ENCODE data around the gene ITPKC. TPM values are rescaled to one million over a fixed set of nuclear protein-coding genes. Genes with fewer than 3 reads are reported as not detected.

ITPKC gene
- total RNA-seq, 5 donors from 2014 or later (not counting 1 experiment from before 2014, with no cell fraction given) = 5.9 to 11.8 (median 9.3) TPM

DNA sequence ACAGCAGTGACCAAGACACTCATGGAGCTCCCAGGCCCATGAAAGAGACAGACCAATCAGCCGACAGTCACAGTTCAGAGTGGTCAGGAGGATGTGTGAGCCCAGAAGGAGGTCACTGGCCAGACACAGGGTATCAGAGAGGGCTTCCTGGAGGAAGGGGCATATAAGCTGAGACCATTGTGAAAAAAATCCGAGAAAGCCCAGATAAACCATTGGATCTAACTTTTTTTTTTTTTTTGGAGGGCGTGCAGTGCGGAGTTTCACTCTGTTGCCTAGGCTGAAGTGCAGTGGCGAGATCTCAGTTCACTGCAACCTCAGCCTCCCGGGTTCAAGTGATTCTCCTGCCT, 4.2 kb downstream of the ITPKC start:
- ChIA-PET POLR2A (no interaction called here), CTCF (interaction anchor here in 1 of 2 donors (1.3 kb wide), 1 partner anchor 57 kb away, joined by 3 read pairs; the partner anchor contains the start of gene RAB4B)
- Histone ChIP-seq H3K36me3 (ENCODE audit: control insufficient read depth in 2 of 2, extremely low read depth in 1 of 2, insufficient read depth in 1 of 2, low read length in 1 of 2) (peaks cover 5 to 7% of the 10 kb centered on the region in 2 donors), H3K4me1 (ENCODE audit: control insufficient read depth in 1 of 2, extremely low read depth in 1 of 2, insufficient read depth in 2 of 2, low read length in 2 of 2) (peaks cover 19 to 49% of the 10 kb centered on the region in 2 experiments), H3K27ac (ENCODE audit: low read length) (no peak overlapping the region), H3K27me3 (replicated peaks in 1 of 2; ENCODE audit: control insufficient read depth in 2 of 2, extremely low read depth in 1 of 2, insufficient read depth in 2 of 2, low read length in 1 of 2) (no peaks in the 10 kb centered on the region), H3K9me3 (no peaks in the 10 kb centered on the region), H3K4me3 (ENCODE audit: control insufficient read depth in 1 of 2, extremely low read depth in 1 of 2, low read length in 1 of 2) (no peak overlapping the region)
- peaks cover 25% of the 10 kb centered on the region for H3K36me3 Mint-ChIP-seq
- ATAC-seq (replicated peaks in 1 of 4) (no peak), DNase-seq (no peak)
- H3K4me1 Mint-ChIP-seq = peaks cover 51 to 64% (median 64%) of the 10 kb centered on the region in 3 donors
- 83% methylated on average over 2 of the region's 6 CpGs for WGBS (ENCODE audit: insufficient coverage)
- no peaks in the 10 kb centered on the region for H3K9me3 Mint-ChIP-seq
- H3K27me3 Mint-ChIP-seq = no peaks in the 10 kb centered on the region
- no peak overlapping the region for H3K27ac Mint-ChIP-seq
- peak overlapping the region in 1 of 3 donors; percentile 80 for H3K4me3 Mint-ChIP-seq

GRCh38 chr19:40721936-40722661, 5.2 kb downstream of the ITPKC start:
- DNase-seq = no peak
- no peak overlapping the region for H3K27ac Mint-ChIP-seq
- H3K9me3 ChIP-seq = no peaks in the 10 kb centered on the region
- no peak for ATAC-seq (replicated peaks in 1 of 4)
- H3K36me3 ChIP-seq (ENCODE audit: control insufficient read depth in 2 of 2, extremely low read depth in 1 of 2, insufficient read depth in 1 of 2, low read length in 1 of 2) = peaks cover 5 to 14% of the 10 kb centered on the region in 2 donors
- no peak overlapping the region for H3K4me3 ChIP-seq (ENCODE audit: control insufficient read depth in 1 of 2, extremely low read depth in 1 of 2, low read length in 1 of 2)
- peaks cover 16 to 44% of the 10 kb centered on the region in 2 experiments for H3K4me1 ChIP-seq (ENCODE audit: control insufficient read depth in 1 of 2, extremely low read depth in 1 of 2, insufficient read depth in 2 of 2, low read length in 2 of 2)
- H3K27me3 ChIP-seq (replicated peaks in 1 of 2; ENCODE audit: control insufficient read depth in 2 of 2, extremely low read depth in 1 of 2, insufficient read depth in 2 of 2, low read length in 1 of 2) = no peaks in the 10 kb centered on the region
- CTCF ChIA-PET = interaction anchor here in 1 of 2 donors (0.5 to 1.3 kb wide), 2 partner anchors 56 to 633 kb away, joined by 3 read pairs; partner anchors contain the start of gene RAB4B
- H3K27me3 Mint-ChIP-seq = no peaks in the 10 kb centered on the region
- peaks cover 45 to 59% (median 57%) of the 10 kb centered on the region in 3 donors for H3K4me1 Mint-ChIP-seq
- POLR2A ChIA-PET = no interaction called here
- H3K4me3 Mint-ChIP-seq = no peak overlapping the region
- no CpG with 5 or more reads among the region's 9 CpGs for WGBS (ENCODE audit: insufficient coverage)
- H3K36me3 Mint-ChIP-seq = peaks cover 31% of the 10 kb centered on the region
- no peaks in the 10 kb centered on the region for H3K9me3 Mint-ChIP-seq
- H3K27ac ChIP-seq (ENCODE audit: low read length) = no peak overlapping the region

DNA sequence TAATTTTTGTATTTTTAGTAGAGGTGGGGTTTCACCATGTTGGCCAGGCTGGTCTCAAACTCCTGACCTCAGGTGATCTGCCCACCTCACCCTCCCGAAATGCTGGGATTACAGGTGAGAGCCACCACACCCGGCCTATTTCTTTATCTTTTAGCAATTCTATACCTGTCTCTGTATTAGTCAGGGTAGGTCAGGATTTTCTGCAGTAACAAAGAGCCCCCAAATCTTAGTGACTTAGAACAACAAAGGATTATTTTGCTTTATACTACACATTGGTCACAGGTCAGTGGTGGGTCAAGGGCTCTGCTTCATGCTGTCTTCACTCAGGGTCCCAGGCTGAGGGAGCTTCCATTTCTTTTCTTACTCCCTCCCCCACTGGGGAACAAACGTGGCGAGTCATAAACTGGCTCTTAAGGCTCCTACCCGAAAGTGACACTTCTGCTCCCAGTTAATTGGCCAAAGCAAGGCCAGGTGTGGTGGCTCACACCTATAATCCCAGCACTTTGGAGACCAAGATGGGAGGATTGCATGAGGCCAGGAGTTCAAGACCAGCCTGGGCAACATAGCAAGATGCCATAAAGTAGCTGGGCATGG, 6.8 kb downstream of the ITPKC start:
- no peak for ATAC-seq (replicated peaks in 1 of 4)
- Histone ChIP-seq H3K27ac (ENCODE audit: low read length) (no peak overlapping the region), H3K9me3 (no peaks in the 10 kb centered on the region), H3K27me3 (replicated peaks in 1 of 2; ENCODE audit: control insufficient read depth in 2 of 2, extremely low read depth in 1 of 2, insufficient read depth in 2 of 2, low read length in 1 of 2) (no peaks in the 10 kb centered on the region), H3K36me3 (ENCODE audit: control insufficient read depth in 2 of 2, extremely low read depth in 1 of 2, insufficient read depth in 1 of 2, low read length in 1 of 2) (peaks cover 5 to 21% of the 10 kb centered on the region in 2 donors), H3K4me3 (ENCODE audit: control insufficient read depth in 1 of 2, extremely low read depth in 1 of 2, low read length in 1 of 2) (no peak overlapping the region), H3K4me1 (ENCODE audit: control insufficient read depth in 1 of 2, extremely low read depth in 1 of 2, insufficient read depth in 2 of 2, low read length in 2 of 2) (peaks cover 3 to 27% of the 10 kb centered on the region in 2 experiments)
- DNase-seq = no peak
- ChIA-PET POLR2A (no interaction called here), CTCF (no interaction called here)
- Mint-ChIP-seq H3K27me3 (no peaks in the 10 kb centered on the region), H3K27ac (no peak overlapping the region), H3K36me3 (peaks cover 40% of the 10 kb centered on the region), H3K4me1 (peaks cover 33 to 50% (median 44%) of the 10 kb centered on the region in 3 donors), H3K4me3 (no peak overlapping the region), H3K9me3 (no peaks in the 10 kb centered on the region)
- WGBS (ENCODE audit: insufficient coverage) = no CpG with 5 or more reads among the region's 5 CpGs

- H3K27me3 ChIP-seq (replicated peaks in 1 of 2; ENCODE audit: control insufficient read depth in 2 of 2, extremely low read depth in 1 of 2, insufficient read depth in 2 of 2, low read length in 1 of 2) = no peaks in the 10 kb centered on the region
- H3K27ac ChIP-seq (ENCODE audit: low read length) = no peak overlapping the region
- no peaks in the 10 kb centered on the region for H3K9me3 ChIP-seq
- H3K4me3 Mint-ChIP-seq = no peak overlapping the region
- peaks cover 3 to 22% of the 10 kb centered on the region in 2 experiments for H3K4me1 ChIP-seq (ENCODE audit: control insufficient read depth in 1 of 2, extremely low read depth in 1 of 2, insufficient read depth in 2 of 2, low read length in 2 of 2)
- H3K4me3 ChIP-seq (ENCODE audit: control insufficient read depth in 1 of 2, extremely low read depth in 1 of 2, low read length in 1 of 2) = no peak overlapping the region
- no peaks in the 10 kb centered on the region for H3K27me3 Mint-ChIP-seq
- ATAC-seq (replicated peaks in 1 of 4) = no peak
- CTCF ChIA-PET = interaction anchor here in 1 of 2 donors (0.8 kb wide), 1 partner anchor 54 kb away, joined by 5 read pairs; no protein-coding TSS in a partner anchor
- H3K36me3 ChIP-seq (ENCODE audit: control insufficient read depth in 2 of 2, extremely low read depth in 1 of 2, insufficient read depth in 1 of 2, low read length in 1 of 2) = peaks cover 5 to 24% of the 10 kb centered on the region in 2 donors
- H3K36me3 Mint-ChIP-seq = peaks cover 43% of the 10 kb centered on the region
- H3K27ac Mint-ChIP-seq = no peak overlapping the region
- POLR2A ChIA-PET = interaction anchor here in 1 of 2 donors (0.7 kb wide), 1 partner anchor 422 kb away, joined by 10 read pairs; no protein-coding TSS in a partner anchor
- WGBS (ENCODE audit: insufficient coverage) = 60% methylated on average over 2 of the region's 4 CpGs
- no peak for DNase-seq
- no peaks in the 10 kb centered on the region for H3K9me3 Mint-ChIP-seq
- H3K4me1 Mint-ChIP-seq = peaks cover 28 to 44% (median 39%) of the 10 kb centered on the region in 3 donors
Observed at GRCh38 chr19:40724315-40724714, 7.4 kb downstream of the ITPKC start.

DNA sequence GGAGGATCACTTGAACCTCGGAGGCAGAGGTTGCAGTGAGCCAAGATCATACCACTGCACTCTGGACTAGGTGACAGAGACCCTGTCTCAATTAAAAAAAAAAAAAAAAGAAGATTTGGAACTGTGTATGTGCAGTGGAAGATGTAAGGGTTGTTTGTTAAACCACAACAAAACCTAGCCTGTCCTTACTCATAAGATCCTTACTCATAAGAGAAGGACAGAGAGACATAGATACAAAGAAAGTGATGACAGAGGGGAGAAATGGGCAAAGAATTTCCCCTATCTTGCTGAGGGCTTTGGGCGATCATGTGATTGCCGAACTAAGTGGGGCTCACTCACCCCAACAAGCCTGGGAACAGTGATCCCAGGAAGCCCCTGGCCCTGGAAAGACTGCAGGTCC, 7.9 kb downstream of the ITPKC start:
- WGBS (ENCODE audit: insufficient coverage) = 69% methylated on average over 2 of the region's 3 CpGs
- H3K4me1 ChIP-seq (ENCODE audit: control insufficient read depth in 1 of 2, extremely low read depth in 1 of 2, insufficient read depth in 2 of 2, low read length in 2 of 2) = peaks cover 0 to 18% of the 10 kb centered on the region in 2 experiments
- H3K27ac ChIP-seq (ENCODE audit: low read length) = no peak overlapping the region
- CTCF ChIA-PET = interaction anchor here in 1 of 2 donors (0.8 kb wide), 1 partner anchor 54 kb away, joined by 5 read pairs; no protein-coding TSS in a partner anchor
- H3K27me3 ChIP-seq (replicated peaks in 1 of 2; ENCODE audit: control insufficient read depth in 2 of 2, extremely low read depth in 1 of 2, insufficient read depth in 2 of 2, low read length in 1 of 2) = no peaks in the 10 kb centered on the region
- no peaks in the 10 kb centered on the region for H3K9me3 ChIP-seq
- peaks cover 5 to 24% of the 10 kb centered on the region in 2 donors for H3K36me3 ChIP-seq (ENCODE audit: control insufficient read depth in 2 of 2, extremely low read depth in 1 of 2, insufficient read depth in 1 of 2, low read length in 1 of 2)
- POLR2A ChIA-PET = interaction anchor here in 1 of 2 donors (0.7 kb wide), 1 partner anchor 422 kb away, joined by 10 read pairs; no protein-coding TSS in a partner anchor
- H3K27me3 Mint-ChIP-seq = no peaks in the 10 kb centered on the region
- no peak overlapping the region for H3K4me3 Mint-ChIP-seq
- peaks cover 43% of the 10 kb centered on the region for H3K36me3 Mint-ChIP-seq
- H3K4me1 Mint-ChIP-seq = peaks cover 23 to 39% (median 33%) of the 10 kb centered on the region in 3 donors
- no peak for DNase-seq
- no peak overlapping the region for H3K4me3 ChIP-seq (ENCODE audit: control insufficient read depth in 1 of 2, extremely low read depth in 1 of 2, low read length in 1 of 2)
- ATAC-seq (replicated peaks in 1 of 4) = no peak
- no peak overlapping the region for H3K27ac Mint-ChIP-seq
- no peaks in the 10 kb centered on the region for H3K9me3 Mint-ChIP-seq

GRCh38 chr19:40726279-40726678, 9.4 kb downstream of the ITPKC start:
- no peaks in the 10 kb centered on the region for H3K27me3 Mint-ChIP-seq
- CTCF ChIA-PET = no interaction called here
- DNase-seq (no peak), ATAC-seq (replicated peaks in 1 of 4) (no peak)
- no peaks in the 10 kb centered on the region for H3K9me3 ChIP-seq
- no peak overlapping the region for H3K27ac ChIP-seq (ENCODE audit: low read length)
- H3K9me3 Mint-ChIP-seq = no peaks in the 10 kb centered on the region
- peaks cover 0 to 3% of the 10 kb centered on the region in 2 experiments for H3K4me1 ChIP-seq (ENCODE audit: control insufficient read depth in 1 of 2, extremely low read depth in 1 of 2, insufficient read depth in 2 of 2, low read length in 2 of 2)
- POLR2A ChIA-PET = no interaction called here
- H3K36me3 Mint-ChIP-seq = peaks cover 41% of the 10 kb centered on the region
- H3K4me3 ChIP-seq (ENCODE audit: control insufficient read depth in 1 of 2, extremely low read depth in 1 of 2, low read length in 1 of 2) = no peak overlapping the region
- no peaks in the 10 kb centered on the region for H3K27me3 ChIP-seq (replicated peaks in 1 of 2; ENCODE audit: control insufficient read depth in 2 of 2, extremely low read depth in 1 of 2, insufficient read depth in 2 of 2, low read length in 1 of 2)
- WGBS (ENCODE audit: insufficient coverage) = 92% methylated on average over 2 of the region's 4 CpGs
- H3K4me3 Mint-ChIP-seq = no peak overlapping the region
- H3K27ac Mint-ChIP-seq = no peak overlapping the region
- H3K36me3 ChIP-seq (ENCODE audit: control insufficient read depth in 2 of 2, extremely low read depth in 1 of 2, insufficient read depth in 1 of 2, low read length in 1 of 2) = peaks cover 5 to 36% of the 10 kb centered on the region in 2 donors
- H3K4me1 Mint-ChIP-seq = peaks cover 10 to 25% (median 20%) of the 10 kb centered on the region in 3 donors
